ENCODE data around the gene BBS12. TPM values are rescaled to one million over a fixed set of nuclear protein-coding genes. Genes with fewer than 3 reads are reported as not detected.

The BBS12 gene
- total RNA-seq, 2 donors from 2014 or later, result 1.4 to 3.0 TPM

DNA sequence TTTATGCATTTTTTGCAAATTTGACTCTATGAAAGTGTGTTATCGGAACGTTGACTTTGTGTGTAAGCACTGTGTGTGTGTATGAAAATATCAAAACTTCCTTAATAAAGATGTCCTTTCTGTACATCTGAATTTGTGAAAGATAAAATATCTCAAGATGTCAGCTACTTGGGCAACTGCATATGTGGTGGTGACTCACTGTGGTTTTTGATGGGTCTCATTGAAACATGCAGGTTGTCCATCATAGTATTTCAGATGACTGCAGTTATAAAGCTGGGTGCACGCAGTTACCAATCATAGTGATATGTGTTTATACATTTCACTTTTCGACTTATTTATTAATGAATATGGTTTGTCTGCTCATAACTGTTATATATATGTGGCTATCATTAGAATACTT, 19.7 kb upstream of the BBS12 start:
- Histone ChIP-seq H3K27ac (no peak overlapping the region), H3K36me3 (no peaks in the 10 kb centered on the region), H3K4me1 (ENCODE audit: control insufficient read depth in 1 of 2, low read depth in 2 of 2) (no peaks in the 10 kb centered on the region), H3K4me3 (no peak overlapping the region), H3K9me3 (no peaks in the 10 kb centered on the region), H3K27me3 (replicated peaks; ENCODE audit: insufficient read depth) (no peaks in the 10 kb centered on the region)
- TF ChIP-seq, protein P1, sequence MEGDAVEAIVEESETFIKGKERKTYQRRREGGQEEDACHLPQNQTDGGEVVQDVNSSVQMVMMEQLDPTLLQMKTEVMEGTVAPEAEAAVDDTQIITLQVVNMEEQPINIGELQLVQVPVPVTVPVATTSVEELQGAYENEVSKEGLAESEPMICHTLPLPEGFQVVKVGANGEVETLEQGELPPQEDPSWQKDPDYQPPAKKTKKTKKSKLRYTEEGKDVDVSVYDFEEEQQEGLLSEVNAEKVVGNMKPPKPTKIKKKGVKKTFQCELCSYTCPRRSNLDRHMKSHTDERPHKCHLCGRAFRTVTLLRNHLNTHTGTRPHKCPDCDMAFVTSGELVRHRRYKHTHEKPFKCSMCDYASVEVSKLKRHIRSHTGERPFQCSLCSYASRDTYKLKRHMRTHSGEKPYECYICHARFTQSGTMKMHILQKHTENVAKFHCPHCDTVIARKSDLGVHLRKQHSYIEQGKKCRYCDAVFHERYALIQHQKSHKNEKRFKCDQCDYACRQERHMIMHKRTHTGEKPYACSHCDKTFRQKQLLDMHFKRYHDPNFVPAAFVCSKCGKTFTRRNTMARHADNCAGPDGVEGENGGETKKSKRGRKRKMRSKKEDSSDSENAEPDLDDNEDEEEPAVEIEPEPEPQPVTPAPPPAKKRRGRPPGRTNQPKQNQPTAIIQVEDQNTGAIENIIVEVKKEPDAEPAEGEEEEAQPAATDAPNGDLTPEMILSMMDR (IDR thresholded peaks at IDR 0.05), result no peak
- no peak for DNase-seq (ENCODE audit: low spot score)
- no peak for ATAC-seq (ENCODE audit: insufficient number of reproducible peaks, low FRiP score, low read depth)

DNA sequence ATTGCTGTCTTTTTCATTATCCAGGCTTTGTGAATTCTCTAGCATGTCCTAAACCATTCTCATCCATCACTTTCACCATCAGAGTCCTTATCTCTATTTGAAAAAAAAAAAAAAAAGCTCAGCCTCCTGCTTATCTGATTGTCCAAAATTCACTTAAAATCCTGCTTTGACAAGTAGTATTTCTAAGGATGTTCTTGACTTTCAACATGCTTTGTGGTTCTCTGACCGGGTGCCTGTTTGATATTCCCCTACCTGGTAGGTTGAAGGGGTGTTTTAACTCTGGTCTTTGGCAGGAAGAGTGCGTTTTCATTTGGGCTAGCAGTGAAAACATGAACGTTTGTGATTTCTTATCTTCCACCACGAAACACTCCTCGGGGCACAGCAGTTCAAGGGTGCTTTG, 17.3 kb upstream of the BBS12 start:
- Histone ChIP-seq H3K27ac (no peak overlapping the region), H3K4me3 (no peak overlapping the region), H3K9me3 (no peaks in the 10 kb centered on the region), H3K27me3 (replicated peaks; ENCODE audit: insufficient read depth) (no peaks in the 10 kb centered on the region), H3K4me1 (ENCODE audit: control insufficient read depth in 1 of 2, low read depth in 2 of 2) (no peaks in the 10 kb centered on the region), H3K36me3 (no peaks in the 10 kb centered on the region)
- no peak for DNase-seq (ENCODE audit: low spot score)
- TF ChIP-seq, protein P1 (IDR thresholded peaks at IDR 0.05), result no peak
- ATAC-seq (ENCODE audit: insufficient number of reproducible peaks, low FRiP score, low read depth), result no peak

DNA sequence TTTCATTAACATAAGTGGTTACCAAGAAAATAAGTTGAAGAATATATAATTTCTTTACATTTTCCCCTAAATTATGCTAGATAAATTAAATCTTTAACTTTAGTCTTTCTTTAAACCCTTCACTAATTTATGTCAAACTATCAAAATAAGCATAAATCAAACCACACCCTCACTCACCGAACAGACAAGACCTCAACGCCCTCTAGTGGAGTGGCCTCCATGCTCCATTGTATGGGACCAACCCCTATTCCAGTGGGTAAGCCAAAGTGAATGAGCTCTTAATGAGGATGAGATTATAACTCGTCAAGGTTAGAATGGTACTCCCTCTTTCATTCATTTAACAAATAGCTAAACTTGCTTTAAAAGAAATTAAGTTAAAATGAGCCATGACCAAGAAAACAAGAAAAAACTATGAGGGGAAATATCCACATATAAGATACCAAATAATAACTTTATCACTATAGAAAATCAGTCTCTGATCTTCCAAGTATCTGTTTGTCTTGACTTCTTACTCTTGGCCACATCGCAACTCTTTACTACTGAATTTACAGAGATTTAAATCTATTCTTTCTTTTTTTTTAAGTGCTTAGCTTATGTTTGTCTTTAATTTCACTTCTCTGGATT, 15.6 kb upstream of the BBS12 start:
- peak; percentile 15 for DNase-seq (ENCODE audit: low spot score)
- no peaks in the 10 kb centered on the region for H3K4me1 ChIP-seq (ENCODE audit: control insufficient read depth in 1 of 2, low read depth in 2 of 2)
- H3K27ac ChIP-seq, result no peak overlapping the region
- TF ChIP-seq, protein P1 (IDR thresholded peaks at IDR 0.05), result peak; percentile 73
- H3K27me3 ChIP-seq (replicated peaks; ENCODE audit: insufficient read depth), result no peaks in the 10 kb centered on the region
- H3K9me3 ChIP-seq, result no peaks in the 10 kb centered on the region
- no peak overlapping the region for H3K4me3 ChIP-seq
- no peaks in the 10 kb centered on the region for H3K36me3 ChIP-seq
- peak; percentile 76 for ATAC-seq (ENCODE audit: insufficient number of reproducible peaks, low FRiP score, low read depth)

DNA sequence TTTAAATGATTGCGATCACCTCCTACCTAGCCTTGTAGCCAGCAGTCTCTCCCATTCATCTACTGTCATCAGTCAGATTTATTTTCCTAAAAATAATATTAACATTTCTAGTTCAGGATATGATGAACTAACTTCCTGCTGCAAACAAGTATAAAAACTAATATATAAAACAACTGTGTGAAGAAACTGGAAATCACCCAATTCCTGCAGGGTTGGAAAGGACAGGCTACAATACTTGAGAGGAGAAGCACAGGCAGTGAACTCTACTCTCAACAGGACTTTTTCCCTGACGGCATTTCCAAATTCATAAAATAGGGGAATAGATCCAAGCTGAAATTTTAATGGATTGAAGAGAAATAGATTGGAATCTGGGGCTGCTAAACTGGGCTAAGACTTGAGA, 14.2 kb upstream of the BBS12 start:
- Histone ChIP-seq H3K27ac (no peak overlapping the region), H3K9me3 (no peaks in the 10 kb centered on the region), H3K4me3 (no peak overlapping the region), H3K36me3 (no peaks in the 10 kb centered on the region), H3K4me1 (ENCODE audit: control insufficient read depth in 1 of 2, low read depth in 2 of 2) (no peaks in the 10 kb centered on the region), H3K27me3 (replicated peaks; ENCODE audit: insufficient read depth) (no peaks in the 10 kb centered on the region)
- ATAC-seq (ENCODE audit: insufficient number of reproducible peaks, low FRiP score, low read depth) (no peak), DNase-seq (ENCODE audit: low spot score) (no peak)
- TF ChIP-seq, protein P1 (IDR thresholded peaks at IDR 0.05), result no peak

DNA sequence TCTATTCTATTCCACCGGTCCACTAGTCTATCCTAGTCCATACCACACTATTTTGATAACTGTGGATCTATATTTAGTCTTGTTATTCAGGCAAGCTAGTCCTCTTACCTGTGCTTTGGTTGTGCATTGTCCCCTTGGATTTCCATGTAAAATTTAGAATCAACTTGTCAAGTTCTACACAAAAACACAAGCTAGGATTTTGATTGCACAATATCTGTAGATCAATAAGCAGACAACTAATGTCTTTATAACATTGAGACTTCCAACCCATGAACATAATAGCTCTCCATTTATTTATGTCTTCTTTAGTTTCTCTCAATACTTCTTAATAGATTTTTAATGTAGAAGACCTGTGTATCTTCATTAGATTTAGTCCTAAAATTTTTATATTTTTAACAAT, 10.2 kb upstream of the BBS12 start:
- DNase-seq (ENCODE audit: low spot score) (no peak), ATAC-seq (ENCODE audit: insufficient number of reproducible peaks, low FRiP score, low read depth) (no peak)
- no peaks in the 10 kb centered on the region for H3K9me3 ChIP-seq
- H3K27ac ChIP-seq, result no peak overlapping the region
- no peaks in the 10 kb centered on the region for H3K4me1 ChIP-seq (ENCODE audit: control insufficient read depth in 1 of 2, low read depth in 2 of 2)
- TF ChIP-seq, protein P1 (IDR thresholded peaks at IDR 0.05), result no peak
- no peak overlapping the region for H3K4me3 ChIP-seq
- no peaks in the 10 kb centered on the region for H3K36me3 ChIP-seq
- H3K27me3 ChIP-seq (replicated peaks; ENCODE audit: insufficient read depth), result no peaks in the 10 kb centered on the region

Data from thoracic aorta (tissue), 2 donors.